OCI-LY1 (cell line): ENCODE results near the gene CHST3.

ENCODE experiments used
- H2AFZ ChIP-seq: fragments of 200-600 bp; sonication (generic), shearing (Covaris generic); 2 replicates; pipeline ENCODE4 v1.6.0; 2014; ENCODE audit warnings: antibody characterized with exemption, mild to moderate bottlenecking, low read length
- H3F3A ChIP-seq: fragments of 200-600 bp; sonication (generic), shearing (Covaris generic); 2 replicates; pipeline ENCODE4 v1.6.0; 2014; ENCODE audit warnings: mild to moderate bottlenecking, antibody characterized with exemption, low read length, moderate library complexity; ENCODE audit not compliant: insufficient read depth
- H3K27ac ChIP-seq: fragments of 200-600 bp; sonication (generic); 2 replicates; pipeline ENCODE4 v1.5.1; 2014; ENCODE audit warnings: low read length, mixed run types, mild to moderate bottlenecking, low read depth; ENCODE audit not compliant: poor library complexity, severe bottlenecking
- H3K27me3 ChIP-seq: fragments of 200-600 bp; sonication (generic); 2 replicates; pipeline ENCODE4 v1.6.0; 2014; ENCODE audit warnings: antibody characterized with exemption, mild to moderate bottlenecking, low read length, moderate library complexity; ENCODE audit not compliant: insufficient read depth
- H3K36me3 ChIP-seq: fragments of 200-600 bp; sonication (generic); 2 replicates; pipeline ENCODE4 v1.6.1; 2014; ENCODE audit warnings: mild to moderate bottlenecking, antibody characterized with exemption, low read length, moderate library complexity, mixed read lengths; ENCODE audit not compliant: insufficient read depth
- H3K4me1 ChIP-seq: fragments of 200-600 bp; sonication (generic); 2 replicates; pipeline ENCODE4 v1.5.1; 2014; ENCODE audit warnings: mild to moderate bottlenecking, low read length, moderate library complexity; ENCODE audit not compliant: insufficient read depth, severe bottlenecking
- H3K4me2 ChIP-seq: fragments of 200-600 bp; sonication (generic), shearing (Covaris generic); 2 replicates; pipeline ENCODE4 v1.6.1; 2014; ENCODE audit warnings: low read length
- H3K4me3 ChIP-seq: fragments of 200-600 bp; sonication (generic); 2 replicates; pipeline ENCODE4 v1.5.1; 2014; ENCODE audit warnings: low read length, low read depth, mild to moderate bottlenecking, mixed read lengths; ENCODE audit not compliant: poor library complexity, severe bottlenecking
- H3K79me2 ChIP-seq: fragments of 200-600 bp; shearing (Covaris generic); 2 replicates; pipeline ENCODE4 v1.6.1; 2016; ENCODE audit warnings: mixed run types, low read length, mixed read lengths; ENCODE audit not compliant: insufficient read depth
- H3K9ac ChIP-seq: fragments of 200-600 bp; sonication (generic), shearing (Covaris generic); 2 replicates; pipeline ENCODE4 v1.6.1; 2014; ENCODE audit warnings: mild to moderate bottlenecking, low read length, mixed read lengths
- H3K9me2 ChIP-seq: fragments of 200-600 bp; sonication (generic), shearing (Covaris generic); 2 replicates; pipeline ENCODE4 v1.6.1; 2014; ENCODE audit warnings: low read depth, mild to moderate bottlenecking, low read length, mixed read lengths
- H3K9me3 ChIP-seq: fragments of 200-600 bp; shearing (Covaris generic); 2 replicates; pipeline ENCODE4 v1.6.1; 2014; ENCODE audit warnings: low read length, mixed read lengths
- H4K20me1 ChIP-seq: fragments of 200-600 bp; sonication (generic), shearing (Covaris generic); 2 replicates; pipeline ENCODE4 v1.6.0; 2016; ENCODE audit warnings: mild to moderate bottlenecking, low read length; ENCODE audit not compliant: insufficient read depth
- EZH2 ChIP-seq: fragments of 200-600 bp; sonication (generic), shearing (Covaris generic); IDR thresholded peaks from 2 replicates; pipeline ENCODE4 v1.8.0; 2017; ENCODE audit warnings: borderline replicate concordance, mixed run types, mild to moderate bottlenecking, antibody characterized with exemption, low read length, moderate library complexity, mixed read lengths
- TF ChIP-seq, protein P1 (sequence below): fragments of 200-600 bp; sonication (generic), shearing (Covaris generic); IDR thresholded peaks from 2 replicates; pipeline ENCODE4 v1.5.1; 2017; ENCODE audit warnings: mild to moderate bottlenecking, antibody characterized with exemption, low read length, moderate library complexity, mixed read lengths

CHST3 gene

GRCh38 chr10:71968553-71969474, 4.6 kb downstream of the CHST3 start:
- H3K27ac ChIP-seq = no peak overlapping the region
- no peak overlapping the region for H3K4me2 ChIP-seq
- H3K27me3 ChIP-seq = peaks cover 9% of the 10 kb centered on the region; the same call in 1 of the 2 replicates
- TF ChIP-seq, protein P1, sequence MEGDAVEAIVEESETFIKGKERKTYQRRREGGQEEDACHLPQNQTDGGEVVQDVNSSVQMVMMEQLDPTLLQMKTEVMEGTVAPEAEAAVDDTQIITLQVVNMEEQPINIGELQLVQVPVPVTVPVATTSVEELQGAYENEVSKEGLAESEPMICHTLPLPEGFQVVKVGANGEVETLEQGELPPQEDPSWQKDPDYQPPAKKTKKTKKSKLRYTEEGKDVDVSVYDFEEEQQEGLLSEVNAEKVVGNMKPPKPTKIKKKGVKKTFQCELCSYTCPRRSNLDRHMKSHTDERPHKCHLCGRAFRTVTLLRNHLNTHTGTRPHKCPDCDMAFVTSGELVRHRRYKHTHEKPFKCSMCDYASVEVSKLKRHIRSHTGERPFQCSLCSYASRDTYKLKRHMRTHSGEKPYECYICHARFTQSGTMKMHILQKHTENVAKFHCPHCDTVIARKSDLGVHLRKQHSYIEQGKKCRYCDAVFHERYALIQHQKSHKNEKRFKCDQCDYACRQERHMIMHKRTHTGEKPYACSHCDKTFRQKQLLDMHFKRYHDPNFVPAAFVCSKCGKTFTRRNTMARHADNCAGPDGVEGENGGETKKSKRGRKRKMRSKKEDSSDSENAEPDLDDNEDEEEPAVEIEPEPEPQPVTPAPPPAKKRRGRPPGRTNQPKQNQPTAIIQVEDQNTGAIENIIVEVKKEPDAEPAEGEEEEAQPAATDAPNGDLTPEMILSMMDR = no peak
- no peak for TF ChIP-seq EZH2
- no peaks in the 10 kb centered on the region for H3K9me3 ChIP-seq
- H4K20me1 ChIP-seq = no peaks in the 10 kb centered on the region
- H3K4me3 ChIP-seq = no peak overlapping the region
- no peaks in the 10 kb centered on the region for H3K36me3 ChIP-seq
- no peaks in the 10 kb centered on the region for H3K9me2 ChIP-seq
- no peaks in the 10 kb centered on the region for H3F3A ChIP-seq
- no peak overlapping the region for H2AFZ ChIP-seq
- H3K9ac ChIP-seq = no peak overlapping the region
- no peaks in the 10 kb centered on the region for H3K4me1 ChIP-seq
- no peaks in the 10 kb centered on the region for H3K79me2 ChIP-seq

DNA sequence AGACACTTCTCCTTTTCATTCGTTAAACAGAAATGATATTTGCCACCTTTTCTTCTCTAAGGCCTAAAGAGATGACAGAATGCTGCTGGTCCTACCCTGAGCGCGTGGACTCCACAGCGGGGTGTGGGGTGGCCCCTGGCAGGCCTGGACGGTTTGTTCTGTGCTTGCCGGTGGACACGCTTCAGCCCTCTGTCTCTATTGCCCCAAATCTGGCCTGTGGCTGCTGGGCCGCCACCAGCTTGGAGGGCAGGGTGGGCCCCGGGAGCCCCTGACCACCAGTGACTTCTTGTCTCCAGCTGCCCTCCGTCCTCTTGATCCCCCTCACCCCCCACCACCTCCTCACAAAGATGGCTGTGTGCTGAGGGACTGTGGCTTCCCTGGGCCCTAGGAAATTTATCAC, 5.7 kb downstream of the CHST3 start:
- Histone ChIP-seq H3K27ac (no peak overlapping the region), H3K9ac (no peak overlapping the region), H4K20me1 (no peaks in the 10 kb centered on the region), H3F3A (no peaks in the 10 kb centered on the region), H3K27me3 (peaks cover 17% of the 10 kb centered on the region; the same call in 1 of the 2 replicates), H3K36me3 (no peaks in the 10 kb centered on the region), H3K9me3 (no peaks in the 10 kb centered on the region), H3K9me2 (no peaks in the 10 kb centered on the region), H3K4me2 (no peak overlapping the region), H3K79me2 (no peaks in the 10 kb centered on the region), H3K4me3 (no peak overlapping the region), H3K4me1 (no peaks in the 10 kb centered on the region), H2AFZ (no peak overlapping the region)
- TF ChIP-seq EZH2 = no peak
- TF ChIP-seq, protein P1 = no peak

- Histone ChIP-seq H3K9me2 (no peaks in the 10 kb centered on the region), H3K9me3 (no peaks in the 10 kb centered on the region), H4K20me1 (no peaks in the 10 kb centered on the region), H3K79me2 (no peaks in the 10 kb centered on the region), H3K27ac (no peak overlapping the region), H3F3A (no peaks in the 10 kb centered on the region), H3K27me3 (peaks cover 17% of the 10 kb centered on the region; the same call in 1 of the 2 replicates), H3K4me2 (no peak overlapping the region), H3K4me1 (no peaks in the 10 kb centered on the region), H3K9ac (no peak overlapping the region), H2AFZ (no peak overlapping the region), H3K36me3 (no peaks in the 10 kb centered on the region), H3K4me3 (no peak overlapping the region)
- TF ChIP-seq EZH2 = no peak
- TF ChIP-seq, protein P1 = no peak
Measured at GRCh38 chr10:71970331-71970730, 6.1 kb downstream of the CHST3 start.
